ENCODE data around the gene CFAP299. TPM values are rescaled to one million over a fixed set of nuclear protein-coding genes. Genes with fewer than 3 reads are reported as not detected.
A peak's percentile ranks its signal among the peaks of the same experiment; 100 is the strongest.

The CFAP299 gene
- total RNA-seq, 1 donor from 2014 or later: not detected

- no peak overlapping the region for H3K4me3 Mint-ChIP-seq
These were observed 46.7 kb downstream of the CFAP299 start for GRCh38 chr4:80382090-80382832.

DNA sequence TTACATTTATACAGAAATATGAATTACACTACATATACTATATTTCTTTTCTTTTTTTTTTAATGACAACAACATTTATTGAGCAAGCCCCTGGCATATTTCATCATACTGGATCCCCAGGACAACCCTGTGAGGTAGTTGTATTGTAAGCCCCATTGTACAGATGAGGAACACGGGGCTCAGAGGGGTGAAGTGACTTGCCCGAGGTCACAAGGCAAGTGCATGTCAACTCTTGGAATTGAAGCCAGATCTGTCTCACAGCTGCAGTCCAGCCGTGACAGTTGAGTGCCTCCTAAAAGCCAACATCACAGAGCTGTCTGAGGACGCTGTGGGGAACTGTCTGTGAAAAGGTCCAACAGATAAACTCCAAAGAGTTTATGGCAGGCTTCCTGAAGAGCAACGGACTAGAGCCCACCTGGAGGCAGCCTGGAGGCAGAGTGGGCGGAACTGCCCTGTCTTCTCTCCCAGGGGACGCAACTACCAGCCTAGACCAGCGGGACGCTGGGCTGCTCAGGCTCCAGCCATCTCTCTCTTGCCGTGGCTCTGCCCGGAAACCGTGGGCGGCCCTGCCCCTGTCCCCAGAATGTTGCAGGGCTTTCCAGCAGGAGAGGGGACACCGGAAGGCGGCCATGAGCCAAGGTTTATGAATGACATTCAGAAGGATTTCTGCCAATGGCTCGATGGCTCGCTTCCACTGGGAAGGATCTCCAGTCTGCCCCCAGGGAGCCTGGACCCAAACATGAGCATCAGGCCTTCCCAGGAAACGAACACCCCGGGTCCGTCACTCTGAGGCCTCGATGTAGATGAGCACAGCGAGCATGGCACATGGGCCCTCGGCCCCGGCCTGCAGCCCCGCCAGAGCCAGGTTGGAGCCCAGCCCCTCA is 50.1 kb downstream of the CFAP299 start:
- TF ChIP-seq, protein P1, sequence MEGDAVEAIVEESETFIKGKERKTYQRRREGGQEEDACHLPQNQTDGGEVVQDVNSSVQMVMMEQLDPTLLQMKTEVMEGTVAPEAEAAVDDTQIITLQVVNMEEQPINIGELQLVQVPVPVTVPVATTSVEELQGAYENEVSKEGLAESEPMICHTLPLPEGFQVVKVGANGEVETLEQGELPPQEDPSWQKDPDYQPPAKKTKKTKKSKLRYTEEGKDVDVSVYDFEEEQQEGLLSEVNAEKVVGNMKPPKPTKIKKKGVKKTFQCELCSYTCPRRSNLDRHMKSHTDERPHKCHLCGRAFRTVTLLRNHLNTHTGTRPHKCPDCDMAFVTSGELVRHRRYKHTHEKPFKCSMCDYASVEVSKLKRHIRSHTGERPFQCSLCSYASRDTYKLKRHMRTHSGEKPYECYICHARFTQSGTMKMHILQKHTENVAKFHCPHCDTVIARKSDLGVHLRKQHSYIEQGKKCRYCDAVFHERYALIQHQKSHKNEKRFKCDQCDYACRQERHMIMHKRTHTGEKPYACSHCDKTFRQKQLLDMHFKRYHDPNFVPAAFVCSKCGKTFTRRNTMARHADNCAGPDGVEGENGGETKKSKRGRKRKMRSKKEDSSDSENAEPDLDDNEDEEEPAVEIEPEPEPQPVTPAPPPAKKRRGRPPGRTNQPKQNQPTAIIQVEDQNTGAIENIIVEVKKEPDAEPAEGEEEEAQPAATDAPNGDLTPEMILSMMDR (conservative IDR thresholded peaks at IDR 0.05): no peak
- H3K9me3 Mint-ChIP-seq: peaks cover 14% of the 10 kb centered on the region
- H3K4me1 Mint-ChIP-seq: no peaks in the 10 kb centered on the region
- no peak overlapping the region for H3K4me3 Mint-ChIP-seq
- H3K27ac Mint-ChIP-seq (ENCODE audit: unreplicated experiment): no peak overlapping the region
- H3K27me3 Mint-ChIP-seq (ENCODE audit: low read depth): no peaks in the 10 kb centered on the region
- no peak for DNase-seq (ENCODE audit: low read depth, low spot score)
- H3K36me3 Mint-ChIP-seq (ENCODE audit: low read depth): no peaks in the 10 kb centered on the region

More at GRCh38 chr4:80382090-80382832, 46.7 kb downstream of the CFAP299 start:
- Mint-ChIP-seq H3K4me1 (no peaks in the 10 kb centered on the region), H3K27ac (ENCODE audit: unreplicated experiment) (no peak overlapping the region), H3K27me3 (ENCODE audit: low read depth) (no peaks in the 10 kb centered on the region), H3K9me3 (peaks cover 12% of the 10 kb centered on the region), H3K36me3 (ENCODE audit: low read depth) (no peaks in the 10 kb centered on the region)
- TF ChIP-seq, protein P1 (conservative IDR thresholded peaks at IDR 0.05): no peak
- DNase-seq (ENCODE audit: low read depth, low spot score): no peak

DNA sequence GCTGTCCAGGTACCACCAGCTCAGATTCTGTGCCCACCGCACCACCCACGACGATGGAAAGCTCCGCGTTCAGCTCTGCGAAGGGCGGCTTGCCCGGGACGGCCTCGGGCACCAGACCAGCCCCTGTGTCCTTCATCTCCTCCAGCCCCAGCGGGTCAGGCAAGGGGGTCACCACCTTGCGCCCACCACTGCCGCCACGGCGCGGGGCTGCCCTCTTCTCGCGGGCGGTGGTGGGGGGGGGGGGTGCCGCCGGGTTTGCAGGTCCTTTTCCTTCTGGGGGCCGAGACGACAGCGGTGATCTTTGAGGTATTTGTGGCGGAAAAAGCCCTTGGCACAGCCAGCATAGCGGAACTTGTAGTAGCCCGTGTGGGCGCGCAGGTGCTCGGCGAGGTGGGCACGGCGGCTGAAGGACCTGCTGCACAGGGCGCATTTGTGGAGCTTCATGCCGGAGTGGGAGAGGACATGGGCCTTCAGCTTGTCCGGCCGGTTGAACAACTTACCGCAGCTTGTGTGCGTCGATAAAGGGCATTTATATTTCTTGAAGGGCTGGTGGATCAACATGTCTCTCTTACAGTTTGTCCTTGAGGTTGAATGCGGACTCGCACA is 50.9 kb downstream of the CFAP299 start:
- H3K27ac Mint-ChIP-seq (ENCODE audit: unreplicated experiment): no peak overlapping the region
- no peak for DNase-seq (ENCODE audit: low read depth, low spot score)
- no peak overlapping the region for H3K4me3 Mint-ChIP-seq
- H3K9me3 Mint-ChIP-seq: peaks cover 10% of the 10 kb centered on the region
- H3K4me1 Mint-ChIP-seq: no peaks in the 10 kb centered on the region
- H3K27me3 Mint-ChIP-seq (ENCODE audit: low read depth): no peaks in the 10 kb centered on the region
- TF ChIP-seq, protein P1 (conservative IDR thresholded peaks at IDR 0.05): no peak
- H3K36me3 Mint-ChIP-seq (ENCODE audit: low read depth): no peaks in the 10 kb centered on the region

DNA sequence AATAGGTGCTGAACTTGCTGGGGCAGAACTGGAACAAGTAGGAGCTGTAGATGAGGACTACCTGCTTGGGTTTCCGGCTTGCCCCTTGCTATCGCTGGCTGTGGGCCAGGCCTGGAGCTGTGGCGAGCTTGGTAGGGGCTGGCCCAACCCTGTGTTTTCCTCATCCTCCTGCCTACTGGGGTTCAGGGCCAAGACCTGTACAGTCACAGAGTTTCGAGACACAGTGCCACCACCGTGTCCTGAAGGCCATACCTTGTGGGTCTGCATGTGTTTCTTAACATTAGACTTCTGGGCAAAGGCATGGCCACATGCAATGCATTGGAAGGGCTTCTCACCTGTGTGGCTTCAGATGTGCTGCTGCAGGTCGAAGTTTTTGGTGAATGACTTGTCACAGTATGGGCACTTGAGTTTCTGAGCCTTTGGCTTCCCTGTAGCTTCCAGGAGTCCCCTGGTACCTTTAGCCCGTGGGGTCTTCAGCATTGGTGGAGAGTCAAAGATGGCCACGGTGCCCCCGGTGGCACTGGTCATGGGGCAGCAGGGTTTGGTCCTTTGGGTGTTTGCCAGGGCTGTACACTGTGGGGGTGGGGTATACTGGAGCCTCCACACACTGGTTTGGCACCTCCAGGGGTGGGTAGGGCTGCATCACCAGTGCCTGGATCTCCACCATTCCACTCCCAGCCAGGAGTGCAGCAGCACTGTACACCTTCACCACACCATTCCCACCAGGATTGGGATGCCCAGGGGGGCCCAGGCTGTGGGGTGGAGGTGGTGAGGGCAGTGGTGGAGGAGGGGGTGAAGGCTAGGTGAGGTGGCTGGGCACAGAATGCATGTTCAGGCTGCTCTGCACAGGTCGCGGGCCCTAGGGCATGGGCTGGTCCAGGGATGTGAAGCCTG is 52.1 kb downstream of the CFAP299 start:
- no peak for DNase-seq (ENCODE audit: low read depth, low spot score)
- Mint-ChIP-seq H3K36me3 (ENCODE audit: low read depth) (no peaks in the 10 kb centered on the region), H3K4me3 (no peak overlapping the region), H3K27ac (ENCODE audit: unreplicated experiment) (peak overlapping the region; percentile 9), H3K9me3 (peaks cover 6% of the 10 kb centered on the region), H3K27me3 (ENCODE audit: low read depth) (no peaks in the 10 kb centered on the region), H3K4me1 (no peaks in the 10 kb centered on the region)
- TF ChIP-seq, protein P1 (conservative IDR thresholded peaks at IDR 0.05): no peak

DNA sequence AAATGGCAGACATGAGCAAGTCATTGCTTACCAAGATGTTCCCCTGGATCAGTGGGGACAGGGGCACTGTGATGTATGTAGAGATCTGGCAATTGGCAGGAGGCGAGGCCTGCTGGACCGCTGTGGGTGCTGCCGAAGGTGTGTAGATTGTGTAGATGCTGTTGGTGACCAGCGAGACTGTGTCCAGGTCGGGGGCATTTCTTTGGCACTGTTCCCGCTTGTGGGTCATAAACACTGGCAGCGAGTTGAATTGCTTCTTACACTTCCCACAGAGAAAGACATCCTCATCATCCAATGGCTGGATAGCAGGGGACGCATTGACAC is 52.7 kb downstream of the CFAP299 start:
- TF ChIP-seq, protein P1 (conservative IDR thresholded peaks at IDR 0.05): no peak
- Mint-ChIP-seq H3K36me3 (ENCODE audit: low read depth) (no peaks in the 10 kb centered on the region), H3K4me1 (no peaks in the 10 kb centered on the region), H3K27me3 (ENCODE audit: low read depth) (no peaks in the 10 kb centered on the region), H3K27ac (ENCODE audit: unreplicated experiment) (peak overlapping the region; percentile 9), H3K9me3 (peaks cover 6% of the 10 kb centered on the region), H3K4me3 (no peak overlapping the region)
- DNase-seq (ENCODE audit: low read depth, low spot score): no peak

All from neural crest cell (in vitro differentiated cells).